OCI-LY3 (cell line): ENCODE measurements around the gene ZNF142.

Source experiments
- EZH2phosphoT487 ChIP-seq: fragments of 200-600 bp; shearing (Covaris generic); IDR thresholded peaks from 2 replicates; pipeline ENCODE4 v1.6.1; 2018; ENCODE audit warnings: antibody characterized with exemption, mixed run types, low read depth
- TF ChIP-seq, protein P1 (sequence below): fragments of 200-600, 300-600 bp; sonication (generic); IDR thresholded peaks from 2 replicates; pipeline ENCODE4 v1.5.1; 2014; ENCODE audit warnings: antibody characterized with exemption, low read length, low read depth

DNA sequence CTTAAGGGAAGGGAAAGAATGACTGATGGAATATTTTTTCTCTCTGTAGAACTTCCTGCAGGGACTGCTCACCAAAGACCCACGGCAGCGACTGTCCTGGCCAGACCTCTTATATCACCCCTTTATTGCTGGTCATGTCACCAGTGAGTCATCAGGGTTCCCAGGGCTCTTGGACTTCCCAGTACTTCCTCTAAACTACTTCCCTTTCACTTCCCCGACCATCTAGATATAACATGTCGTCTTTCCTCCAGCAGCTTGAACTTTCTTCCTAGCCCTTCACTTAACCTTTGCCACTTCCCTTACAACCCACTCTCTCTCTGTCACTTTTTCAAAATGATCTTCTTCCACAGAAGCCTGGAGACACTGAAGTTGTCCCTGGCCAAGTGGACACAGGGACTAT, 19.7 kb upstream of the ZNF142 start:
- TF ChIP-seq, protein P1, sequence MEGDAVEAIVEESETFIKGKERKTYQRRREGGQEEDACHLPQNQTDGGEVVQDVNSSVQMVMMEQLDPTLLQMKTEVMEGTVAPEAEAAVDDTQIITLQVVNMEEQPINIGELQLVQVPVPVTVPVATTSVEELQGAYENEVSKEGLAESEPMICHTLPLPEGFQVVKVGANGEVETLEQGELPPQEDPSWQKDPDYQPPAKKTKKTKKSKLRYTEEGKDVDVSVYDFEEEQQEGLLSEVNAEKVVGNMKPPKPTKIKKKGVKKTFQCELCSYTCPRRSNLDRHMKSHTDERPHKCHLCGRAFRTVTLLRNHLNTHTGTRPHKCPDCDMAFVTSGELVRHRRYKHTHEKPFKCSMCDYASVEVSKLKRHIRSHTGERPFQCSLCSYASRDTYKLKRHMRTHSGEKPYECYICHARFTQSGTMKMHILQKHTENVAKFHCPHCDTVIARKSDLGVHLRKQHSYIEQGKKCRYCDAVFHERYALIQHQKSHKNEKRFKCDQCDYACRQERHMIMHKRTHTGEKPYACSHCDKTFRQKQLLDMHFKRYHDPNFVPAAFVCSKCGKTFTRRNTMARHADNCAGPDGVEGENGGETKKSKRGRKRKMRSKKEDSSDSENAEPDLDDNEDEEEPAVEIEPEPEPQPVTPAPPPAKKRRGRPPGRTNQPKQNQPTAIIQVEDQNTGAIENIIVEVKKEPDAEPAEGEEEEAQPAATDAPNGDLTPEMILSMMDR = no peak
- no peak for TF ChIP-seq EZH2phosphoT487
